Vagina (tissue), 2 donors: ENCODE measurements around the gene GID4.

Experiments used
- POLR2A ChIP-seq, 2 donors: fragments of 450-650 bp; IDR thresholded peaks; one replicate each; pipeline ENCODE4 v1.6.1; 2017; ENCODE audit warnings: antibody characterized with exemption in 2 of 2, mild to moderate bottlenecking in 2 of 2, moderate library complexity in 2 of 2
- POLR2AphosphoS5 ChIP-seq, 2 donors: sonication (generic); formaldehyde crosslinking; IDR thresholded peaks; one replicate each; pipeline ENCODE4 v1.9.0; 2017; ENCODE audit warnings: antibody characterized with exemption in 2 of 2, mild to moderate bottlenecking in 2 of 2, low read depth in 1 of 2; ENCODE audit not compliant: insufficient read depth in 1 of 2
- TF ChIP-seq, protein P1 (sequence below), 3 experiments: fragments of 450-650 bp in 2 of 3; fragments of 200-600 bp in 1 of 3; sonication (generic) in 1 of 3; IDR thresholded peaks; one replicate each; pipeline ENCODE4 v1.5.1; 2017 to 2019; ENCODE audit warnings: antibody characterized with exemption in 3 of 3, mild to moderate bottlenecking in 2 of 3, moderate library complexity in 2 of 3

GRCh38 chr17:18094409-18094807 lies 55.2 kb downstream of the GID4 start:
- TF ChIP-seq POLR2A (IDR thresholded peaks at IDR 0.05), result no peak
- TF ChIP-seq, protein P1, sequence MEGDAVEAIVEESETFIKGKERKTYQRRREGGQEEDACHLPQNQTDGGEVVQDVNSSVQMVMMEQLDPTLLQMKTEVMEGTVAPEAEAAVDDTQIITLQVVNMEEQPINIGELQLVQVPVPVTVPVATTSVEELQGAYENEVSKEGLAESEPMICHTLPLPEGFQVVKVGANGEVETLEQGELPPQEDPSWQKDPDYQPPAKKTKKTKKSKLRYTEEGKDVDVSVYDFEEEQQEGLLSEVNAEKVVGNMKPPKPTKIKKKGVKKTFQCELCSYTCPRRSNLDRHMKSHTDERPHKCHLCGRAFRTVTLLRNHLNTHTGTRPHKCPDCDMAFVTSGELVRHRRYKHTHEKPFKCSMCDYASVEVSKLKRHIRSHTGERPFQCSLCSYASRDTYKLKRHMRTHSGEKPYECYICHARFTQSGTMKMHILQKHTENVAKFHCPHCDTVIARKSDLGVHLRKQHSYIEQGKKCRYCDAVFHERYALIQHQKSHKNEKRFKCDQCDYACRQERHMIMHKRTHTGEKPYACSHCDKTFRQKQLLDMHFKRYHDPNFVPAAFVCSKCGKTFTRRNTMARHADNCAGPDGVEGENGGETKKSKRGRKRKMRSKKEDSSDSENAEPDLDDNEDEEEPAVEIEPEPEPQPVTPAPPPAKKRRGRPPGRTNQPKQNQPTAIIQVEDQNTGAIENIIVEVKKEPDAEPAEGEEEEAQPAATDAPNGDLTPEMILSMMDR (IDR thresholded peaks at IDR 0.05), result no peak
- TF ChIP-seq POLR2AphosphoS5 (IDR thresholded peaks at IDR 0.05; ENCODE audit: insufficient read depth in 1 of 2, low read depth in 1 of 2), result no peak
